Natural killer cell (primary cell): ENCODE measurements around the gene ERRFI1. TPM values are rescaled to one million over a fixed set of nuclear protein-coding genes. Genes with fewer than 3 reads are reported as not detected.

Source experiments
- ATAC-seq, 3 donors: fragments of 150-1000 bp in 2 of 3; fragments of 200-7000 bp in 1 of 3; cut with Tn5 transposase; 1 replicate in 1 of 3; 2 replicates in 2 of 3; pipeline ENCODE4 v1.10.0; 2021; ENCODE audit warnings: mild to moderate bottlenecking in 2 of 3, moderate library complexity in 2 of 3
- DNase-seq, 2 donors: peaks; one replicate each; pipeline versions ENCODE4 v3.0.0 to v3.0.0-alpha.2; 2013 to 2021; ENCODE audit warnings: mixed read lengths in 1 of 2
- H3K27ac ChIP-seq: one replicate; pipeline ENCODE4 v1.5.1; 2013; ENCODE audit warnings: mild to moderate bottlenecking, low read length
- H3K27me3 ChIP-seq: one replicate; pipeline ENCODE4 v1.6.1; 2013; ENCODE audit warnings: low read length; ENCODE audit not compliant: control insufficient read depth, insufficient read depth
- H3K36me3 ChIP-seq: one replicate; pipeline ENCODE4 v1.6.1; 2013; ENCODE audit warnings: low read length; ENCODE audit not compliant: control insufficient read depth, insufficient read depth
- H3K4me1 ChIP-seq: one replicate; pipeline ENCODE4 v1.6.1; 2013; ENCODE audit warnings: low read length; ENCODE audit not compliant: control insufficient read depth, insufficient read depth
- H3K4me3 ChIP-seq: one replicate; pipeline ENCODE4 v1.5.1; 2013; ENCODE audit warnings: low read length
- H3K9me3 ChIP-seq: one replicate; pipeline ENCODE4 v1.6.1; 2013; ENCODE audit warnings: low read length; ENCODE audit not compliant: control insufficient read depth, insufficient read depth
- H3K27ac Mint-ChIP-seq, 2 donors: one replicate each; pipeline ENCODE4 v1.8.0; 2022; ENCODE audit warnings: mild to moderate bottlenecking in 2 of 2, mixed read lengths in 2 of 2, moderate library complexity in 1 of 2
- H3K27me3 Mint-ChIP-seq, 2 donors: one replicate each; pipeline ENCODE4 v1.8.0; 2022; ENCODE audit warnings: low read depth in 2 of 2, mixed read lengths in 2 of 2
- H3K36me3 Mint-ChIP-seq: one replicate; pipeline ENCODE4 v1.8.0; 2022; ENCODE audit warnings: mixed read lengths
- H3K4me1 Mint-ChIP-seq, 2 donors: one replicate each; pipeline ENCODE4 v1.8.0; 2022; ENCODE audit warnings: mixed read lengths in 2 of 2
- H3K4me3 Mint-ChIP-seq: one replicate; pipeline ENCODE4 v1.8.0; 2022; ENCODE audit warnings: mild to moderate bottlenecking, moderate library complexity, mixed read lengths
- H3K9me3 Mint-ChIP-seq, 2 donors: one replicate each; pipeline ENCODE4 v1.8.0; 2022; ENCODE audit warnings: mixed read lengths in 2 of 2
- CTCF ChIP-seq: fragments of 200-600 bp; IDR thresholded peaks from one replicate; pipeline ENCODE4 v1.8.0; 2022; ENCODE audit warnings: antibody characterized with exemption
- WGBS: methylation state at CpG from one replicate; pipeline ENCODE4 v1.1.7; 2013; ENCODE audit warnings: missing lambda C conversion rate; ENCODE audit not compliant: insufficient coverage; 5-methylcytosine and 5-hydroxymethylcytosine counted together
- intact Hi-C: fragments of 100-400 bp; cut with micrococcal nuclease; formaldehyde crosslinking; loops from one replicate; pipeline ENCODE4 v1.14.2; 2022
- total RNA-seq, 4 donors: library from RNA; stranded (reverse); fragments of 120-200 nt in 1 of 4; gene quantifications; one replicate each; pipeline versions ENCODE4 v1.2.3 to v1.2.4, GENCODE V29; 2013 to 2022

ERRFI1 gene
- total RNA-seq, 3 donors from 2014 or later (not counting 1 experiment from before 2014, with no cell fraction given), result 2.9 to 4.9 (median 4.0) TPM

DNA sequence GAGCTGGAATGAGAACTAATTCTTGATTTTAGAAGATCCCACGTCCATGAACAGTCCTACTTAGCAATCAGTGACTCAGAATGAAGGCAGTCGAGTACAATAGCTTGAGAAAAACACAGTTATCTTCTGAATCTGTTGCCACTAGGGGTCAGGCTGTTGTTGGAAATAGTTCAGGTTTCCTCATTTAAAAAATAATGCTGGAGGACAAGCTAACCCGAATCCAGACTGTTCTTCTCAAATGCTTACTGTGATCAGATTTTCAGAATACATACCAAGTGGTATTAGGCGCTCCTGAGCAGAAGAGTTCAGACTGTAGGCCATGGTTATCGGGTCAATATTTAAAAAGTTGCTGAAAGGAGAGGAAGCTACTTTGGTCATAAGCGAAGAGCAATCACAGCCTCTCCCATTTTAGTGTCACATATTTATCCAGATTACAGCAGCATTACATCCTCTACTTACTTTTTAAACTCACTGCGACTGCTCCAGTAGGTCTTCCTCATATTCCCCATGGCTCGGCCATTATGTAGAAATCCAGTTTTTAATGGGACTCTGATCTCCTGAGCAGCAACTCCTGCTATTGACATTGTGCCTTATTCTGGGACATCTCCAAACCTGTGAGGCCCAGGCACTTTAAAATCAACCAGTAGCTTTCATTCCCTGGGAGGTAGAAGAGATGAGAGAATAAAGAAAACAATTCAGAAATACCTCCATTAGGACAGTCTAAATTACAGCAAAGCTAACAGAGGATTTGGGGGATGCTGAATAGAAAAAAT lies 10.9 kb downstream of the ERRFI1 start:
- intact Hi-C loops, result loop anchor here (1.0 to 5.0 kb wide), 2 partner anchors 208 to 334 kb away; no protein-coding TSS in a partner anchor
- WGBS, result 45% methylated on average over 8 of the region's 8 CpGs

GRCh38 chr1:8014381-8014988 lies 11.6 kb downstream of the ERRFI1 start:
- peaks cover 24 to 32% of the 10 kb centered on the region in 2 donors for H3K27me3 Mint-ChIP-seq
- peaks cover 0 to 5% of the 10 kb centered on the region in 2 donors for H3K4me1 Mint-ChIP-seq
- no peak for TF ChIP-seq CTCF
- no peak overlapping the region for H3K27ac Mint-ChIP-seq
- ATAC-seq (no peak), DNase-seq (no peak)
- no peaks in the 10 kb centered on the region for H3K9me3 ChIP-seq
- no peak overlapping the region for H3K4me3 Mint-ChIP-seq
- no peak overlapping the region for H3K4me3 ChIP-seq
- no peaks in the 10 kb centered on the region for H3K36me3 Mint-ChIP-seq
- H3K9me3 Mint-ChIP-seq, result no peaks in the 10 kb centered on the region
- H3K27ac ChIP-seq, result no peak overlapping the region
- 99% methylated on average over 8 of the region's 10 CpGs for WGBS
- no peaks in the 10 kb centered on the region for H3K27me3 ChIP-seq
- intact Hi-C loops, result no loop called here
- no peaks in the 10 kb centered on the region for H3K4me1 ChIP-seq
- no peaks in the 10 kb centered on the region for H3K36me3 ChIP-seq

More for the DNA sequence above, 10.9 kb downstream of the ERRFI1 start:
- TF ChIP-seq CTCF, result peak; percentile 65
- ATAC-seq (peak; percentile 52 to 82 (median 64)), DNase-seq (peak in 1 of 2 donors; percentile 78)
- Histone ChIP-seq H3K9me3 (no peaks in the 10 kb centered on the region), H3K36me3 (no peaks in the 10 kb centered on the region), H3K27ac (no peak overlapping the region), H3K4me1 (no peaks in the 10 kb centered on the region), H3K27me3 (no peaks in the 10 kb centered on the region), H3K4me3 (no peak overlapping the region)
- Mint-ChIP-seq H3K4me3 (no peak overlapping the region), H3K27ac (no peak overlapping the region), H3K36me3 (no peaks in the 10 kb centered on the region), H3K9me3 (no peaks in the 10 kb centered on the region), H3K4me1 (peaks cover 0 to 5% of the 10 kb centered on the region in 2 donors), H3K27me3 (peaks cover 23 to 33% of the 10 kb centered on the region in 2 donors)

- Mint-ChIP-seq H3K4me3 (no peak overlapping the region), H3K9me3 (no peaks in the 10 kb centered on the region), H3K4me1 (peaks cover 0 to 5% of the 10 kb centered on the region in 2 donors), H3K36me3 (no peaks in the 10 kb centered on the region), H3K27me3 (peaks cover 17 to 25% of the 10 kb centered on the region in 2 donors), H3K27ac (no peak overlapping the region)
- Histone ChIP-seq H3K27me3 (no peaks in the 10 kb centered on the region), H3K36me3 (no peaks in the 10 kb centered on the region), H3K4me1 (no peaks in the 10 kb centered on the region), H3K4me3 (no peak overlapping the region), H3K9me3 (no peaks in the 10 kb centered on the region), H3K27ac (no peak overlapping the region)
- TF ChIP-seq CTCF, result no peak
- WGBS, result 75% methylated on average over 6 of the region's 6 CpGs
- DNase-seq, result no peak
- intact Hi-C loops, result no loop called here
- no peak for ATAC-seq
These were observed 12.3 kb downstream of the ERRFI1 start for GRCh38 chr1:8013800-8014199.
